ENCODE results near the gene PACC1.
A peak's percentile ranks its signal among the peaks of the same experiment; 100 is the strongest.

The PACC1 gene

DNA sequence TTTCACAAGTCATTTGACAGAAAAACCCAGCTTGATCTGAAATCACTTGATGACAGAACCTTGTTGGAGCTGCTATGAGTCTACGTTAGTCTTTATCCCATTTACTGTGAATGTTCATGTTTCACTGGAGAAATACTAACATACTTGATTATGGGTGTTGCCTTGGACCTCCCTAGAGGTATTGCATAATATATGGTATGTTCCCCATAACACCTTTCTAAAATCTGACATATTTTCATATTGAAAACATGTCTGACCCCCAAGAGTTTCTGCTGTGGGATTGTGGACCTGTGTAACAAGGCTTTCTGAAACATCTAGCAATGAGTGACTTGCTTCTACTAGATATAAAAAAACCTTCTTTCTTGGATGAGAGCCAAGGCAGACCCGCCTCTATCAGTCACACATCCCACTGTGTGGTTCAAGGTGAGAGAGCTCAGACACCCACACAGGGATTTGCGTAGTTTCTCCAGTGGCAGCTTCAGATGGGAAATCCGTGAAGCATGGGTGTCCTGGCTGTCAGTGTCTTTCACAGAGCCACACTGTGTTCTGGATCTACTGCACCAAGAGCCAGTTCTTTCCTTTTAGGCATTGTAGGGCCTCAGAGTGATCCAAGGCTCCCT, 22.6 kb upstream of the PACC1 start:
- DNase-seq, result no peak

DNA sequence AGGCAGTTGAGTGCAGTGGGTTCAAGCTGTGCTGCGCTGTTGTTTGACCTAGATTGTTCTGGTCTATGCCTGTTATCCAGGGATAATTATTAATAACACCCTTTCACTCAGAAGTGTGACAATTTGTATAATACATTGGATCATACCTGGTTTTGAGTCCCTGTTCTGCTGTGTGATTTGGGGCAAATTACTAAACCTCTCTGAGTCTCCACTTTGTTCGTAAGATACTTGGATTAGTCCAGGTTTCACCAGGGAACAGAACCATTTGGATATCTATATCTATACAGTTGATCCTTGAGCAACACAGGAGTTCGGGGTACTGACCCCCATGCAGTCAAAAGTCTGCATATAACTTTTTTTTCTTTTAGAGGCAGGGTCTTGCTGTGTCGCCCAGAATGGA, 20.3 kb upstream of the PACC1 start:
- DNase-seq, result no peak

DNA sequence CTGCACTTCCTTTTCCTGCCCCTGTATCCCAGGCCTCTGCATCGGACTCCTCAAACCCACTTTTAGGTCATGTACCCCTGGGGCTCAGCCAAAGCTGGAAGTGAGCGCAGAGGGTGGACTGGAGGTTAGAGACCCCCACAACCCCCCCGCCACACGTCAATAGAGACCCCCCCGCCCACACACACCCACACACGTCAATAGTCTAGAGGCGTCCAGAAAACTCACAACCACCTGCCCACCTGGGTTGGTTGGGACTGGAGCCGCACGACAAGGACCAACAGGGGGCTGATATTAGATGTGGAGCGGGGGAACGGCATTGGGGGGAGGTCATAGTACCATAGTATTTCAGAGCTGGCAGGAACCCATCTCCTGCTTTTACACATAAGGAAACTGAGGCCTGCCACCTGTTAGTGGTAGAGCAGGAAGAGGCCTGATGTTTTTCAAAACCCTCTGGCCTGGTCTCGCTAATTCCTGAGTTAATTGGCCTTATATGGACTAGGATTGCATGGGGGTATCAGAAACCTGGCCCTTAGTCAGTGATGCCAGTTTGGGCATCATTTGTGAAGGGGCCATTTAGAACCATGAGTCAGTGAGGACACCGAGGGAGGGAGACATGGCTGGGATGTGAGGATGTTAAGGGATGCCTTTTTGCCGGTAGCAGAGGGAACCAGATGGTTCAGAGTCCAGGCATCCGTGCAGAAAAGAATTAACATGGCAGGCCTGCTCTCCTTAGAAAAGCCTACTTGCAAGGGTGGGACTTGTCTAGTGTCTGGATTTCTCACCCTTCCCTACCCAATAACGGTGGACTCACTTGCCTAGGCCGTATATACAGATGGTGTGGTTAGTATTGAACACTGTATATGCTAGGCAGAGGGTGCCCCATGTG, 19.1 kb upstream of the PACC1 start:
- no peak for DNase-seq

DNA sequence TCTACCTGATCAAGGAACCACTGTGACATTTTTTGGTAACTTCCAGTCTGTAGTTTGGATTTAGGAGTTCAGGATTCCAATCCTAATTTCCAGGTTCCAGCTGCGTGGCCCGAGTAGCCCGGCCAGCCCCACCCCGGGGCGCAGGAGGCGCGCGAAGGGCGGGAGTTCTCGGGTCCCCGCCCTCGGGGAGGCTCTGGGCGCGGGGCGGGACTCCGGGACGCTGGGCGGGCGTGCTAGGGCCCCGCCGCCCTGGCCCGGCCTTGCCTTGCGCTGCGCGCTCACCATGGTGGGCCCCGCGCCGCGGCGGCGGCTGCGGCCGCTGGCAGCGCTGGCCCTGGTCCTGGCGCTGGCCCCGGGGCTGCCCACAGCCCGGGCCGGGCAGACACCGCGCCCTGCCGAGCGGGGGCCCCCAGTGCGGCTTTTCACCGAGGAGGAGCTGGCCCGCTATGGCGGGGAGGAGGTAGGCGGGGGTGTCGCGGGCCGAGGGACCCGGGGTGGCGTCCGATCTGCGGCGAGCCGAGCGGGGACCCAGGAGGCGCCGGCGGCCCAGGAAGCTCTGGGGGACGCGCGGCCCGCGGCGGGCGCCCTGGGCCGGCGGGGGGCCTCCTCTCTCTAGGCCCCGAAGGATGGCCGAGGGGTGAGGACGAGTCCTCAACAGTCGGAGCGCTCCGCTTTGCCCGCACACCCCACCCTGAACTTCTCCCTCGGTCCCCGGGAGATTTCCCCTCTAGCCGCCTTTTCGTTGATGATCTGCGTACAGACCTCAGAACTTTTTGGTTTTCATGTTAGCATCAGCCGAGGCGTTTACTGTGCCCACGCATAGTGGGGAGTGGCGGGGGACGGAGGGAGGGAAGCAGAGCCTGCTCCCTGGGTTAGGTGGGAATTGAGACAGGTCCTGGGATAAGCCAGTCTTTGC, 18.2 kb upstream of the PACC1 start, which contains the start of gene NENF:
Gene NENF (plus strand): TSS at position 260 of the 916 bp plus-strand sequence. CDS start 24 bp downstream, at position 284.
- DNase-seq, result peak; percentile 24

DNA sequence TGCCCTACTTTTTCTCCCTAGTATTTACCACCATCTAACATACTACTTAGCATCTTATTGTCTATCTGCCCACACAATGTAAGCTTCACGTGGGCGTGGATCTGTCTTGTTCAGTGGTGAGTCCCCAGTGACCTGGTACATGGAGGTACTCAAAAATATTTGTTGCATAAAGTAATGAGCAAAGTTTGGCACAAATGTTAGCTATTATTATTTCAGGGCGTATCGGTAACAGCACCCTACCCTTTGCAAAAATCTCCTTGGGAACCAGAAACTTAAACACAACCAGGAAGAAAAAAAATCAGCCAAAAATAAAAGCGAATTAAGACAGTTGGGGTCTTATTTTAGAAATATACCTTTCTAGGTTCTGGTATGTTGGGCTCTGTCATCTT, 17.6 kb upstream of the PACC1 start:
- DNase-seq, result no peak

DNA sequence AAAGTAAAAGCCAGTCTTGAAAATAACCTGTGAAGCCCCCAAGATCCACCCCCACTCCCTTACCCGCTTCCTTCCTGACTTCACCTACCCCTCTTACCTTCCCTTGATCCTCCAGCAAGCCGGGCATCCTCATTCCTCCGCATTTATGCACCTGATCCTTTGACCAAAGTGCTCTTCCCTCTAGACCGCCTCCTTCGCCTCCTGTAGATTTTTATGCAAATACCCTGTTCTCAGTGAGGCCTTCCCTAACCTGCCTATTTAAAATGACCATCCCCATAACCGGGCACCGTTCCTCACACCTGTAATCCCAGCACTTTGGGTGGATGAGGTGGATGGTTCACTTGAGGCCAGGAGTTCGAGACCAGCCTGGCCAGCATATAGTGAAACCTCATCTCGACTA, 17.0 kb upstream of the PACC1 start:
- DNase-seq, result no peak

DNA sequence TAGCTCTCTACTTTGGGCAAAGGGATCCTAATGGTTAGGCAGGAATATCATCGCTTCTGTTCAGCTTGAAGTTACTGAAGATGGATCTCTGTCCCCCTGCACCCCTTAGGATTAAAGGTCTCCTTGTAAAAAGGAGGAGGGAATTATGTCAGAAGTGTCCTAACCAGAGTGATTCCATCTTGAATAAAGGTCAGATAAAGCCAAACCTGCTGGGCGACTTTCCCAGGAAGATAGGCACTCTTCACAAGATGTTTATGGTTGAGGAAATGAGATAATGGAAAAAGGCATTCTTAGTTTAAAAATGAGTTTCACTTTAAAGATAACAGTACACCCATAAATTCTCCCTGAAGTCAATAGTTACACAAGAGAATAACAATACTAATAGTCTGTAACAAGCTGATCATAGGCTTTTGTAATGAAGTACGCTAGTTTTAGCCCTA, 16.3 kb upstream of the PACC1 start:
- DNase-seq, result no peak

DNA sequence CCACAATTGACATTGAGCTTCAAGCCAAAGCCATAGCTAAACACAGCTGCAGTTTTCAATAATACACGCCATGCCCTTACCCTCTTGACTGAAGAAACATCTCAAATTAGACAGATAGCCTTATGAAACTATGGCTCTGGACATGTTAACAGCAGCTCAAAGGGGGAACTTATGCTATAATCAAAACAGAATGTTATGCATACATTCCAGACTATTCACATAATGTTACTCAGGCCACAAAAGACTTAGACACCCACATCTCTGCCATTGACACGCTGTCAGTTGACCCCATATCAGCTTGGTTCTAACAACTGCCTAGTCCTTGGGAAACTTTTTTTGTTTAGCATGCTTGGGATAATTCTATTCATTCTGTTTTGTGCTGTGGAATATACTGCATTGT, 15.7 kb upstream of the PACC1 start:
- no peak for DNase-seq

DNA sequence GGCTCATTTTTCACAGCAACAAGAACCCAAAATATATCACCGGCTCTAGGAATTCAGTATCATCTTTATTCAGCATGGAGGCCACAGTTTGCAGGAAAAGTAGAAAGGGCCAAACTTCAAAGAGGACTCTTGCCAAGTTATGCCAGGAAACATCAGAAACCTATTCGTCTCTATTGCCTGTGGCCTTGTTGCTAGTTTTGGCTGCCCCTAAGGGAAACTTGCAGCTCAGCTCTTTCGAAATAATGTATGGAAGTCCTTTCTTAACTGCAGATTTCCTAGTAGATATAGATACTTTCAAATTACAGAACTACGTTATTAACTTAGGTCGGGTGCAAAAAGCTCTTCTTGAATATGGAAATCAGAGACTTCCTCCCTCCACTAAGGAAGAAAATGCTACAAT, 13.8 kb upstream of the PACC1 start:
- DNase-seq, result no peak

DNA sequence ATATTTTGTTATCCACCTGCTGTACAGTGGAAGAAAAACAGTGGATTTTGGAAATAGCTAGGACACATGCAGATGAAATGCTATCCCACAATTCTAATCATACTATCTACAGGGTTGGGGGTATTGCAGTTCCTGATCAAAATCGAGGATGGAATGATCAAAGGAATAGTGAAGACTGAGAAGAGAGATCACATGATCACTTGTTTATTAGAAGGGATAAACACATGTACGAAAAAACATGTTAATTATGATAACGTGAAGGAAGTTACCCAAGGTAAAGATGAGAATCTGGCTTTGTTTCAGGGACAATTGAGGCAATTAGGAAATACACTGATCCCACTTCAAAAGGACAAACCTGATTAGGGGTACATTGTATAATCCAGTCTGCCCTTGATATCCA, 9.2 kb upstream of the PACC1 start:
- DNase-seq, result no peak

DNA sequence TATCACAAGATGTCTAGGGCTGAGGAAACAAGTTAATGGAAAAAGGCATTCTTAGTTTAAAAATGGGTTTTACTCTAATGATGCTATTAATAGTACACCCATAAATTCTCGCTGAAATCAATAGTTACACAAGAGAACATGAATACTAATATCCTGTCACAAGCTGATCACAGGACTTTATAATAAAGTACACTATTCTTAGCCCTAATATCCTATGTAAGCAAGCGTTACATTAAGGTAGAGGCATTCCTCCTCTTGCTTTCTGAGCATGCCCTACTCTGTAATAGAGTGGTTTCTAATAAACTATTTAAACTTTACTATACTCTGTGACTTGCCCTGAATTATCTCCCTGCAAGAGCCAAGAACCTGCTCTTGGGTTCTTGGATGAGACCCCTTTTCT, 6.5 kb upstream of the PACC1 start:
- DNase-seq, result no peak

DNA sequence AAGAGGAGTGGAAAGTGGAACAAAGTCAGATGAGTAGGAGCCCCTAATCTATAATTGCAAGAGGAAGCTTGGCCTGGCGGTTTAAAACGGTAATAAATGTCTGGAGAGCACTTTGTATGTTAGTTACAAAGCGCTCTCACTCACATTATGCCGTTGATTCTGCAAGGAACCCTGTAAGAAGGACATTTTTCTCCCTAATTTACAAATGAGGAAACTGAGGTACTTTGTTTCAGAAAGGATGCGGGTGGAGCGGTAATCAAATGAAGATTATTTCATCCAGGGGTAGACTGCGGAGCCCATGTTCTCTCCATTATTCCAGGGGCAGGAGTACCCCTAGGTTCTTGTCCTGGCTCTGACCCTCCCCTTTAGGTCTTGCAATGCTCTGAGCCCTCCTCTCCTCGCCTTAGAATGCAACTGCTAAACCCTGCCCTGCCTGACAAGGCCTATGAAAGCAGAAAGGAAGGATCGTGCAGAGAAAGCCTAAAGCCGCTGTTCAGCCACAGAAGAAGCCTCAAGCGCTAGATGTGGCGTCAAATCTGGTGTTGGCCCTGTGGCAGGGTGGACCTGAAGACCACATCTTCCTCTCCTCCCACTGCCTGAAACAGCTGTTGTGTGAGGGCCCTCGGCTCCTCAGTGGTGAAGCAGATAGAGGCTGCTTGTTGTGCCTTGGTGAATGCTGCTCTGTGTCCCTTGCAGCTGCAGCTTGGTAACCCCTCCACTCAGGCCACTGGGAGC, 588 bp upstream of the PACC1 start:
- DNase-seq, result no peak

DNA sequence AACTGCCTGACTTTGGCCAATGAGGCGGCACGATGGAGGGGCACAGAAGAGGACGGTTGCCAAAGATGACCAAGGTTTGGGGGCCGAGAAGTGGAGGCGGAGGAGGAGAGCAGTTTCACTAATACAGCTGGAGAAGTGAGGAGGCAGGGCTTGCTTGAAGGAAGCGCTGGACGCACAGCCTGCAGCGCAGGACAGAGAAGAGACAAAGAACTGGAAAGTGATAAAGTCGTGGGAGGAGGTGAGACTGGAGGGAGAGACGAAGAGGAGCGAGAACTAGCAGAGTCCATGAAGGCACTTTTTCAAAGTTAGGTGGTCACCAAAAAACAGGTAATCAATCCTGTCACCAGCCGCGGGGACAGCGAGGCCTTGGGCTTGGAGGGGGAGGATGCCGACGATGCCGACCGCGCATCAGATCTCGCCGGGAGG, 771 bp downstream of the PACC1 start:
- DNase-seq, result no peak

DNA sequence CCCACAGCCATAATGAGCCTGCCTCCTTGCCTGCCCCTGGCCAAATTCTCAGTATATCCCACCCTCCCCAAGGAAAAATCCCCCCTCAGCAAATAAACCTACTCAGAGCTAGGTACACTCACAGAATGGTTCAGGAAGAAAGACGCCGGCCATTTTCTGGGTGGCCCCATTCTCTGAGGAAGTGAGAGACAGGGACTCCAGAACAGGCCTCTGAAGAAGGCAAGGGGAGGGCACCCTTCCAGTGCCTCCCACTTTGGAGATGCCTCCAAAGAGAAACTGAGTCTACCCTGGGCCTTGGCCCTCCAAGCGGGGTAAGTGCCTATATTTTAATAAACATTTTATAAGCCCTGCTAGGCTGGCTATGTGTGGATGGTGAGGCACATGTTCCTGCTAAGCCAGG, 2.3 kb downstream of the PACC1 start:
- no peak for DNase-seq

DNA sequence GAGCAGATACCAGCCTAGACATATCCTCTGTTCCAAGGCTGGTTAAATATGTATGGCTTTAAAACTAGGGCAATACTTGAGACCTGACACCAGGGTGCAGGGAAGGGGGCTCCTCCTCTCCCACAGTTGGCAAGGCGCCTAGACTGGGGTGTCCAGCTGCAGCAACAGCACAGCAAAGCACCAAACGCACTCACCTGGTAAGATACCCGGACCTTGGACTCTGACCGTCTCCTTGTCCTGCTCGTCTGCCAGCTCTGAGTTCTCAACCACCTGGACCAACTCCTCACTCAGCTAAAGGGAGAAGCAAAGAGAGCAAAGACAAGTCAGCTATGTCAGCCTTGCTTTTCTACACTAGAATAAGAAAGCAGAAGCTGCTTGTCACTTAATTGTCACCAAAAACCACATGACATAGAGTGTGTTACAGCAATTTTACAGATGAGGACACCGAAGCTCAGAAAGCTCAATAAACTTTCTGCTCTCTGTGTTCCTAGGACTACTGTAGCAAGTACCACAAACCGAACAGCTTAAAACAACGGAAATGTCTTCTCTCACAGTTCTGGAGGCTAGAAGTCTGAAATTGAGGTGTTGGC, 4.4 kb downstream of the PACC1 start:
- no peak for DNase-seq

DNA sequence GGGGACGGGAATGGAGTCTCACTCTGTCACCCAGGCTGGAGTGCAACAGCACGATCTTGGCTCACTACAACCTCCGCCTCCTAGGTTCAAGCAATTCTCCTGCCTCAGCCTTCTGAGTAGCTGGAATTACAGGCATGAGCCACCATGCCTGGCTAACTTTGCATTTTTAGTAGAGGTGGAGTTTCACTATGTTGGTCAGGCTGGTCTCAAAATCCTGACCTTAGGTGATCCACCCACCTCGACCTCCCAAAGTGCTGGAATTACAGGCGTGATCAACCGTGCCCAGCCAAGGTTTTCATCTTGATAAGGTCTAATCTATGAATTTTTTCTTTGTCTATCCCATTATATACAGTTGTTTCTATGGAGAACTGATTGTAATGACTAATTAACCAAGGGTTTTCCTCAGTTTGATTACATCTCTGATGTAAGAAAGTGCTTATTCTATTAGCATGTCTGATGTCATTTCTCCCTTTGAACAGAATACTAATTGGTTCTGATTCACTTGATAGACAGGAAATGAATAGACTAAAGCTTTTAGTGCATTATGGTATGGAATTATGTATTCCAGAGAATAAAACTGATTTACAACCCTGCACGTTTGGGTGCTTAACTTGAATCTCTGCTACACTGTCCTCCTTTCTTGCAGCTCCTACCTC, 11.9 kb downstream of the PACC1 start:
- no peak for DNase-seq

DNA sequence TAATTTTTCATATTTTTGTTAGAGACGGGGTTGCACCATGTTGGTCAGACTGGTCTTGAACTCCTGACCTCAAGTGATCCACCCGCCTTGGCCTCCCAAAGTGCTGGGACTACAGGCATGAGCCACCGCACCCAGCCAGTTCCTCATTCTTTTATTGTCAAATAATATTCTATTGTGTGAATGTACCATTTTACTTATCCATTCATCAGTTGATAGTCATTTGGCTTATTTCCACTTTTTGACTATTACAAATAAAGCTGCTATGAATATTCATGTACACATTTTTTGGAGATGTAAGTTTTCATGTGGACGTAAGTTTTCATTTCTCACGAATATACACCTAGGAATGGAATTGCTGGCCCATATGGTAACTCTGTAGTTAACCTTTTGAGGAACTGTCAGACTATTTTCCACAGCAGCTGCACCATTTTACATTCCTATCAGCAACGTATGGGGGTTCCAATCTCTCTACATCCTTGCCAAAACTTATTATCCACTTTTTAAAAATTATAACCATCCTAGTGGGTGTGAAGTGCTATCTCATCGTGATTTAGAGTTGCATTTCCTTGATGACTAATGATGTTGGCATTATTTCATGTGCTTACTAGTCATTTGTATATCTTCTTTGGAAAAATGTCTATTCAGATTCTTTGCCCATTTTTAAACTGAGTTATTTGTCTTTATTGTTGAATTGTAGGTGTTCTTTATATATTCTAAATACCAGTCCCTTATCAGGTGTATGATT, 12.7 kb downstream of the PACC1 start:
- no peak for DNase-seq

DNA sequence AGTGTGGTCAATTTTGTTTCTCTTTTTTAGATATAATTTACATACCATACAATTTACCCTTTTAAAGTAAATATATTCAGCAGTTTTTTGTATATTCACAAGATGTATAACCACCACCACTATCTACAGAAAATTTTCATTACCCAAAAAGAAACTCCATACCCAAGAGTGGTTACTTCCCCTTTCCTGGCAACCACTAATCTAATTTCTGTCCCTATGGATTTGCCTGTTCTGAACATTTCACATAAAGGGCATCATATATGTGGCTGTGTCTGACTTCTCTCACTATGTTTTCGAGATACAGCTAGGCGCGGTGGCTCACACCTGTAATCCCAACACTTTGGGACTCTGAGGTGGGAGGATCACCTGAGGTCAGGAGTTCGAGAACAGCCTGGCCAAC, 13.6 kb downstream of the PACC1 start:
- DNase-seq, result no peak

DNA sequence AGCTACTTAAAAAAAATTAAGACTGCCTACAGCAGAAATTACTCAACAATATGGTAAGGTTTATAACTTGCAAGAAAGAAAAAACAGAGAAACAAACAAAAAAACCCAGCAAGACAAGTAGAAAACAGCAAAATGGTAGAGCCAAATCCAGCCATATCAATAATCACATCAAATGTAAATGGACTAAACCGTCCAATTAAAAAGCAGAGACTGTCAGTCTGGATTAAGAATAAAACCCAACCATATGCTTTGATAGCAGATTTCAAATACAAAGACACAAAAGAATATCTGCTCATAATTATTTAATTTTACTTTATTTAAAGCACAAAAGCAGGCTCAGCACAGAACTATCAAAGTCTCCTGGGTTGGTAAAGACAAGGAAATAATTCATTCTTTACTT, 17.5 kb downstream of the PACC1 start:
- DNase-seq, result no peak

DNA sequence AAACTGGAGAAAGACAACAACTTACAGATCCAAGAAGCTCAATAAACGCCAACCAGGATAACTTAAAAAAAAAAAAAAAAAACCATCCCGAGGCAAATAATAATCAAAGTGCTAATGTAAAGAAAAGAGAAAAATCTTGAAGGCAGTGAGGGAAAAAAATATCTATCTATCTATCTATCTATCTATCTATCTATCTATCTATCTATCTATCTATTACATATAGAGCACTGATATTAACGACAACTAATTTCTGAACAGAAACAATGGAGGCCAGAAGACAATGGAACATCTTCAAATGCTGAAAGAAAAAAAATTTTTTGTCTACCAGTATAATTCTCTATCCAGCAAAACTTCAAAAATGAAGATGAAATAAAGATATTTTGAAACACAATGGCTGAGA, 18.0 kb downstream of the PACC1 start:
- no peak for DNase-seq
